ENCODE results near the gene GBP1.

GBP1 gene, protein sequence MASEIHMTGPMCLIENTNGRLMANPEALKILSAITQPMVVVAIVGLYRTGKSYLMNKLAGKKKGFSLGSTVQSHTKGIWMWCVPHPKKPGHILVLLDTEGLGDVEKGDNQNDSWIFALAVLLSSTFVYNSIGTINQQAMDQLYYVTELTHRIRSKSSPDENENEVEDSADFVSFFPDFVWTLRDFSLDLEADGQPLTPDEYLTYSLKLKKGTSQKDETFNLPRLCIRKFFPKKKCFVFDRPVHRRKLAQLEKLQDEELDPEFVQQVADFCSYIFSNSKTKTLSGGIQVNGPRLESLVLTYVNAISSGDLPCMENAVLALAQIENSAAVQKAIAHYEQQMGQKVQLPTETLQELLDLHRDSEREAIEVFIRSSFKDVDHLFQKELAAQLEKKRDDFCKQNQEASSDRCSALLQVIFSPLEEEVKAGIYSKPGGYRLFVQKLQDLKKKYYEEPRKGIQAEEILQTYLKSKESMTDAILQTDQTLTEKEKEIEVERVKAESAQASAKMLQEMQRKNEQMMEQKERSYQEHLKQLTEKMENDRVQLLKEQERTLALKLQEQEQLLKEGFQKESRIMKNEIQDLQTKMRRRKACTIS

DNA sequence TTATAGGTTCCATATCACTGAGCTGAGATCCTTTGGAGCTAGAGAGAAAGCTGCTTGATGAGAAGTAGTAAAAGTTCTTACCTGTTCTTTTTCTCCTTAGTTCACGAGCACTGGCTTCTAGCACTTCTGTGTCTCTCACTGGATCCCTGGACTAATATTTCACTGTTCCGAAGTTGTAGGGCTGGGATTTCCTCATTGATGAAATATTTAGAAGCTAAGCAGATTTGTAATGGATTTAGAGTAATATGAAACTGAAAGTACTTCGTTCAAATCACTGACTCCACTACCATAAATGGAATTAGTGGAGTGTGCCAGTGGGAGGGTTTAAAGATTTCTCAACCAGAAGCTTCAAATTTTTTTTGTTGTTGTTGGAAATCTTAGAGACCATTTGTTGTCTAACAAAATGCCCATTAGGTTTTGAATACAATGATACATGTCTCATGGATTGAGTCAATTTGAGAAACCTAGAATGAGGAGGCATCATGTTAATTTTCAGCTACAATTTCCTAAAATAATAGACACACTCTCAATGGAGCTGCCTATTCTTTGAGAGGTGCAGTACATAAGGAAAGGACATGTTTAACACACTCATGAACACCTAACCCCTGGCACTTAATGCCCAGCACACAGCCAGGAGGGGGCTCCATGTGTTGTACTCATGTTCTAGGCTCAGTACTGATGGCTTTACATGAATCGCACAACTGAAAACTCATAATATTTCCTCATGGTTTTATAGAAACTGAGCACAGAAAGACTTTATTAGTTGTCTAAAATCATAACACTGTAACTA is at the start of gene GBP1:
Gene GBP1, minus strand, starts transcription at position 130 of the 790 bp plus-strand sequence. CDS start 1,974 bp downstream, outside the sequence.
- H3K27ac ChIP-seq, result peak within 1 kb of the TSS; percentile 53
- TF ChIP-seq FOXP2 (optimal IDR thresholded peaks at IDR 0.05; ENCODE audit: control extremely low read depth, extremely low read length, insufficient read depth) (no peak), EZH2 (IDR thresholded peaks at IDR 0.05) (no peak), POLR2AphosphoS5 (IDR thresholded peaks at IDR 0.05; ENCODE audit: borderline replicate concordance, low read depth, low read length) (no peak)
- no peaks in the 10 kb centered on the region for H3K36me3 ChIP-seq (ENCODE audit: insufficient read depth, low read length)
- H3K9me3 ChIP-seq (ENCODE audit: low read depth, low read length), result no peaks in the 10 kb centered on the region
- DNase-seq (ENCODE audit: low read depth, low spot score), result no peak
- peak within 1 kb of the TSS; percentile 73 for H3K4me3 ChIP-seq
- peak within 1 kb of the TSS; percentile 76 for H3K9ac ChIP-seq (ENCODE audit: insufficient read length)

DNA sequence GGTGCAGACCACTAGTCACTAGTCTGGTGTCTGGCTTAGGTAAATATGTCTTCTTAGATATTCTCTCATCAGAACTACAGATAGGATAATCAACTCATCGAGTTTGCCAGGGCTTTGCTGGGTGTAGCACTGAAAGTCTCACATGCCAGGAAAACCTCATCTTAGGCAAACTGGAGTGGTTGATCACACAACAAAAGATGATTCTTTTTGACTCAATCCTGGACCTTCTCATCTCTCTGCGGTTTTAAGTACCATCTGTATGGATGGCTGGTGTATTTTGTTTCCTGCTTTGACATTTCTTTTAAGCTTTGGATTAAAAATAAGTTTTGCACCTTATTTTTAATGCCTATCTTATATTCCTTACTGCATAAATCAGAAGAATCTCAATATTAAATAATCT is 49.7 kb upstream of the GBP1 start:
- no peak overlapping the region for H3K27ac ChIP-seq
- H3K9ac ChIP-seq (ENCODE audit: insufficient read length), result no peak overlapping the region
- DNase-seq (ENCODE audit: low read depth, low spot score), result no peak
- H3K36me3 ChIP-seq (ENCODE audit: insufficient read depth, low read length), result no peaks in the 10 kb centered on the region
- no peak overlapping the region for H3K4me3 ChIP-seq
- TF ChIP-seq POLR2AphosphoS5 (IDR thresholded peaks at IDR 0.05; ENCODE audit: borderline replicate concordance, low read depth, low read length) (no peak), FOXP2 (optimal IDR thresholded peaks at IDR 0.05; ENCODE audit: control extremely low read depth, extremely low read length, insufficient read depth) (no peak), EZH2 (IDR thresholded peaks at IDR 0.05) (no peak)
- H3K9me3 ChIP-seq (ENCODE audit: low read depth, low read length), result no peaks in the 10 kb centered on the region

DNA sequence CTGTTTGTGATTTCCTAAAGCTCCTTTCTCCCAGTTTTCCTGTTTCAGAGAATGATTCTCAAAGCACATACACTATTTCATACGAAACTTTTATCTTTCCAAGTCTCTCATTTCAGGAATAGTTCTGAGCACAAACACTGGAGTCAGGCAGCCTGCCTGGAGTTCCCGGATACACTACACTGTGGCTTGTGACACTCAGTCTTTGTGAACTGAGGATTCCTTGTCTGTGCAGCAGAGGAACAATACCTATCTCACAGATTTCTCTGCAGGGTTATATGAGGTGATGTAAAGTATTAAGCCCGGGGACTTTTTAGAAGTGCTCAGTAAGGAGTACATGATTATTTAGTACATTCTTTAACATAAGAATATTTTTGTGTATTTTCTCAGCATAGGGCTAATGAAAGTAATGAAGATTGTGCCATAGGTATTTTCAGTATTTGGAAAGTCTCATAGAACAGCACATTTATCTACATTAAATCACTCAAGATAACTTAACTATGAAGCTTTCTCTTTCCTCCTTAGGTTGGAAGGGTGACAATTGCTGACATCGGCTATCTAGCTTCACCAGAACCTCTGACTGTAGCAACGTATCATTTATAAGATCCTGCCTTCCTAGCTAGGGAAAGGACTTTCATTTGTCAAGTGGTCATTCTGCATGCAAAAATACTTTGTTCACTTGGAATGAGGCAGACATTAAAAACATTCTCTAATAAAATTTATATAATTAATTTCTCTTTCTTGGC is 48.0 kb upstream of the GBP1 start:
- DNase-seq (ENCODE audit: low read depth, low spot score), result no peak
- H3K36me3 ChIP-seq (ENCODE audit: insufficient read depth, low read length), result no peaks in the 10 kb centered on the region
- TF ChIP-seq EZH2 (IDR thresholded peaks at IDR 0.05), result no peak
- TF ChIP-seq FOXP2 (optimal IDR thresholded peaks at IDR 0.05; ENCODE audit: control extremely low read depth, extremely low read length, insufficient read depth), result no peak
- TF ChIP-seq POLR2AphosphoS5 (IDR thresholded peaks at IDR 0.05; ENCODE audit: borderline replicate concordance, low read depth, low read length), result no peak
- no peaks in the 10 kb centered on the region for H3K9me3 ChIP-seq (ENCODE audit: low read depth, low read length)
- no peak overlapping the region for H3K9ac ChIP-seq (ENCODE audit: insufficient read length)
- H3K27ac ChIP-seq, result no peak overlapping the region
- H3K4me3 ChIP-seq, result no peak overlapping the region

DNA sequence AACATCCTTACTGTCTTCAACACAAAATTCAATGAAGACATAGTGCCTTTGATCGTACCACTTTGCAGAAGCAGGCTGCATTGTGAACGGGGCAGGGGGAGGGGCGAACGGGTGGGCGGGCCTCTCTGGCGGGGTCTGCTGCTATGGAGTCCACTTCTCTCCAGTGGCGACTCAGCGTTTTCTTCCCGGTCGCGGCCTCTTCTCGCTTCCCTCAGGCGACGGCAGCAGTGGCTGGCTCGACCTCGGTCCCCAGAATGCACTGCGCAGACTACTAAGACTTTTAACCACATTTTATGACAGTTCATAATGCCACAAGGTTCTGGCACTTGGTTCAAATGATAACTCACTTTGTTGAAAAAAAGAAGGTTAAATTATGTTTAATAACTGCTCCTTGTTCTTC is 39.7 kb upstream of the GBP1 start:
- DNase-seq (ENCODE audit: low read depth, low spot score), result no peak
- Histone ChIP-seq H3K36me3 (ENCODE audit: insufficient read depth, low read length) (no peaks in the 10 kb centered on the region), H3K9ac (ENCODE audit: insufficient read length) (no peak overlapping the region), H3K4me3 (no peak overlapping the region), H3K27ac (no peak overlapping the region), H3K9me3 (ENCODE audit: low read depth, low read length) (no peaks in the 10 kb centered on the region)
- no peak for TF ChIP-seq FOXP2 (optimal IDR thresholded peaks at IDR 0.05; ENCODE audit: control extremely low read depth, extremely low read length, insufficient read depth)
- TF ChIP-seq EZH2 (IDR thresholded peaks at IDR 0.05), result no peak

DNA sequence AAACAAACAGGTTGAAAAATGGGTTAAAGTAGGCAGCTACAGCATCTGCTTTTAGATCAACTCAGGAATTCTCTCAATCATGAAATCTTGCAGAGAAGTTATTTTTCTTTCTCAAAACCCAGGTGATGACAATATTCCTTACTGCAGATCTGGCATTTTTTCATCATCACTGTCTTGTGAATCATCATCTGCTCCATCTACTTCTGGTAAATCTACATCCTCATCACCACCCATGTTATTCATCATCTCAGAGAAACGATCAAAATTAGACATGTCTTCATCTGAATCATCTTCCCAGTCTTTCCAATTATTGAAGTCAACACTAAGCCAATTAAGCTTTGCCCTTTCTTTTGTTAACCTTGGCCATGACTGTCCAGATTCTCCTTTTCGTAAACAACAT is 39.1 kb upstream of the GBP1 start:
- no peak for TF ChIP-seq POLR2AphosphoS5 (IDR thresholded peaks at IDR 0.05; ENCODE audit: borderline replicate concordance, low read depth, low read length)
- no peak for TF ChIP-seq EZH2 (IDR thresholded peaks at IDR 0.05)
- TF ChIP-seq FOXP2 (optimal IDR thresholded peaks at IDR 0.05; ENCODE audit: control extremely low read depth, extremely low read length, insufficient read depth), result no peak
- H3K9me3 ChIP-seq (ENCODE audit: low read depth, low read length), result no peaks in the 10 kb centered on the region
- no peak overlapping the region for H3K4me3 ChIP-seq
- no peak for DNase-seq (ENCODE audit: low read depth, low spot score)
- H3K36me3 ChIP-seq (ENCODE audit: insufficient read depth, low read length), result no peaks in the 10 kb centered on the region
- no peak overlapping the region for H3K27ac ChIP-seq
- H3K9ac ChIP-seq (ENCODE audit: insufficient read length), result no peak overlapping the region

DNA sequence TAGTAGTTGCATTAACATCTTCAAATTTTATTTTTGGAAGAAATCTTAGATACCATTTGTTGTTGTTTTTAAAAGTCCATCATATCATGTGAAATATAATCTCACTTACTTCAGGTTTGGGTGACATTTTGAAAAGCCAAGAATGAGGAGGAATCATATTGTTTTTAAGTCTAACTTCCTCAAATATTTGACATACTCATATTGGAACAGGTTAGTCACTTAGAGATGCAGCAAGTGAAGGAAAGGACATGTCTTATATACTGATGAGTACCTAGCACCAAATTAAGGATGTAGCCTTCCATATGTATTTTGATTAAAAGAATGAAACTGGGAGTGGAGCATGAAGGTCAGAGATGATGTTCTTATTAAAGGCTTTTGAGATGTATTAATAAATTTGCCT is 37.0 kb upstream of the GBP1 start:
- H3K36me3 ChIP-seq (ENCODE audit: insufficient read depth, low read length), result no peaks in the 10 kb centered on the region
- H3K9me3 ChIP-seq (ENCODE audit: low read depth, low read length), result no peaks in the 10 kb centered on the region
- H3K9ac ChIP-seq (ENCODE audit: insufficient read length), result no peak overlapping the region
- no peak overlapping the region for H3K27ac ChIP-seq
- DNase-seq (ENCODE audit: low read depth, low spot score), result no peak
- no peak overlapping the region for H3K4me3 ChIP-seq
- TF ChIP-seq EZH2 (IDR thresholded peaks at IDR 0.05) (no peak), POLR2AphosphoS5 (IDR thresholded peaks at IDR 0.05; ENCODE audit: borderline replicate concordance, low read depth, low read length) (no peak), FOXP2 (optimal IDR thresholded peaks at IDR 0.05; ENCODE audit: control extremely low read depth, extremely low read length, insufficient read depth) (no peak)

DNA sequence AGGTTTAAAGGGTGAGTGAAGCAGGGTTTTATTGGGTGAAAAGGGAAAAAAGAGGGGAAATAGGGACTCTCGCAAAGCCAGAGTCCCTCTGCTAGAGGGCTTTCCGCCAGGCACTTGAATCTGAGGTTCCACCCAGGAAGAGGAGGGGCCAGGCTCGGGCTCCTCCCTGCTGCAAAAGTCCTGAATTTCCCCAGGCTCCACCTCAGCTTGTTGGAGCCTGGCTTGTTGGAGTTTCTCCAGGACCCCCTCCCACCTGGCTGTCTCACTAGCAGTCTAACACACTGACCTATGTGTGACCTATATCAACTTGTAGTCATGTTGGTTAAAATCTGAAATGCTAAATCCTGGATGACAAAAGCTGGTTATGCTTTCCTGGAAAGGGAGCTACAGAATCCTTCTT is 35.4 kb upstream of the GBP1 start:
- no peaks in the 10 kb centered on the region for H3K9me3 ChIP-seq (ENCODE audit: low read depth, low read length)
- no peaks in the 10 kb centered on the region for H3K36me3 ChIP-seq (ENCODE audit: insufficient read depth, low read length)
- no peak overlapping the region for H3K9ac ChIP-seq (ENCODE audit: insufficient read length)
- no peak overlapping the region for H3K27ac ChIP-seq
- TF ChIP-seq EZH2 (IDR thresholded peaks at IDR 0.05) (no peak), POLR2AphosphoS5 (IDR thresholded peaks at IDR 0.05; ENCODE audit: borderline replicate concordance, low read depth, low read length) (no peak), FOXP2 (optimal IDR thresholded peaks at IDR 0.05; ENCODE audit: control extremely low read depth, extremely low read length, insufficient read depth) (no peak)
- no peak for DNase-seq (ENCODE audit: low read depth, low spot score)
- H3K4me3 ChIP-seq, result no peak overlapping the region

DNA sequence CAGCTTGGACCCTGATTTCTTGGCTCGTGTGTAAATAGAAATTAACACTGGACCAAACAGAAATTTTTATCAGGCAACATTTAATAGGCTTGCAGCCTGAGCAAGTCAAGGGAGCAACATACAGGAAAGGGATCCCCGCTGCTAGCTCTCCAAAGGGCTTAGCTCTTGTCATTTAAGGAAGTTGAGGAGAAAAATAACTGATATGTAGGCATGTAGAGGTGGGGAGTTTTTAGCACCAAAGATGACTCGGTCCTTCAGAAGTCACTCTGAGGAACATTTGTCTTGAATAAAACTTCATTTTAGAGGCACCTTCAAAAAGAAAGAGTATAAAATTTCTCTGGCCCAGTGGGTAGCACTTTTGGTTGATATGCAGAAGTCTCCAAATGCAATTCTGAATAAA is 33.8 kb upstream of the GBP1 start:
- Histone ChIP-seq H3K36me3 (ENCODE audit: insufficient read depth, low read length) (no peaks in the 10 kb centered on the region), H3K4me3 (no peak overlapping the region), H3K27ac (no peak overlapping the region), H3K9me3 (ENCODE audit: low read depth, low read length) (no peaks in the 10 kb centered on the region), H3K9ac (ENCODE audit: insufficient read length) (no peak overlapping the region)
- DNase-seq (ENCODE audit: low read depth, low spot score), result no peak
- no peak for TF ChIP-seq FOXP2 (optimal IDR thresholded peaks at IDR 0.05; ENCODE audit: control extremely low read depth, extremely low read length, insufficient read depth)
- no peak for TF ChIP-seq EZH2 (IDR thresholded peaks at IDR 0.05)
- no peak for TF ChIP-seq POLR2AphosphoS5 (IDR thresholded peaks at IDR 0.05; ENCODE audit: borderline replicate concordance, low read depth, low read length)

Measured in SK-N-MC (cell line).